HG03432 (cell line): Measurements from ENCODE around the gene OAF.
A peak's percentile ranks its signal among the peaks of the same experiment; 100 is the strongest.

Experiments used
- ATAC-seq: cut with Tn5 transposase; IDR thresholded peaks from one replicate; pipeline ENCODE4 v1.9.1; 2021; ENCODE audit warnings: mild to moderate bottlenecking, moderate library complexity; ENCODE audit not compliant: unreplicated experiment

The OAF gene

GRCh38 chr11:120183701-120184141 lies 27.1 kb upstream of the OAF start:
- ATAC-seq = no peak

GRCh38 chr11:120184371-120184945 lies 26.4 kb upstream of the OAF start:
- no peak for ATAC-seq

- no peak for ATAC-seq
Observed at GRCh38 chr11:120184946-120185705, 25.7 kb upstream of the OAF start.

GRCh38 chr11:120185706-120186455 lies 25.0 kb upstream of the OAF start:
- no peak for ATAC-seq

- ATAC-seq = no peak
Observed at GRCh38 chr11:120186456-120186773, 24.4 kb upstream of the OAF start.

- ATAC-seq = peak; percentile 76
Observed at GRCh38 chr11:120186774-120187591, 23.8 kb upstream of the OAF start.

GRCh38 chr11:120188371-120188770 lies 22.5 kb upstream of the OAF start:
- ATAC-seq = no peak

- ATAC-seq = no peak
Observed at GRCh38 chr11:120188811-120189455, 21.9 kb upstream of the OAF start.

GRCh38 chr11:120191058-120191457 lies 19.8 kb upstream of the OAF start:
- no peak for ATAC-seq

- no peak for ATAC-seq
Observed at GRCh38 chr11:120192831-120193625, 17.8 kb upstream of the OAF start.

GRCh38 chr11:120194166-120194565 lies 16.7 kb upstream of the OAF start:
- ATAC-seq = no peak

GRCh38 chr11:120195601-120196320 lies 15.1 kb upstream of the OAF start:
- no peak for ATAC-seq

GRCh38 chr11:120196826-120197225 lies 14.0 kb upstream of the OAF start:
- ATAC-seq = no peak

- ATAC-seq = no peak
Observed at GRCh38 chr11:120197251-120197891, 13.5 kb upstream of the OAF start.

GRCh38 chr11:120197977-120198376 lies 12.9 kb upstream of the OAF start:
- ATAC-seq = no peak

GRCh38 chr11:120198403-120198786 lies 12.4 kb upstream of the OAF start:
- ATAC-seq = no peak

GRCh38 chr11:120198787-120199469 lies 11.9 kb upstream of the OAF start:
- ATAC-seq = no peak

- no peak for ATAC-seq
Observed at GRCh38 chr11:120199613-120200012, 11.2 kb upstream of the OAF start.
